ENCODE measurements around the gene NMUR1. TPM values are rescaled to one million over a fixed set of nuclear protein-coding genes. Genes with fewer than 3 reads are reported as not detected.

Gene NMUR1
- polyA plus RNA-seq, 1 donor (not counting 4 experiments of a cell fraction or from before 2014, with no cell fraction given) = not detected

GRCh38 chr2:231475965-231476364 lies 54.3 kb downstream of the NMUR1 start:
- Histone ChIP-seq H3K9me3 (ENCODE audit: control insufficient read depth, low read depth, low read length) (no peaks in the 10 kb centered on the region), H3K79me2 (ENCODE audit: control insufficient read depth, insufficient read depth, low read length) (no peaks in the 10 kb centered on the region), H3K4me1 (ENCODE audit: control insufficient read depth, extremely low read depth, insufficient read depth, low read length) (peaks cover 2% of the 10 kb centered on the region), H3K27me3 (ENCODE audit: control insufficient read depth, extremely low read depth, insufficient read depth, low read length) (no peaks in the 10 kb centered on the region), H3K27ac (ENCODE audit: control insufficient read depth, insufficient read depth, low read length) (no peak overlapping the region), H2AFZ (ENCODE audit: control insufficient read depth, low read length) (no peak overlapping the region), H3K9ac (ENCODE audit: control insufficient read depth, extremely low read depth, insufficient read depth, low read length) (no peak overlapping the region), H3K4me3 (ENCODE audit: control insufficient read depth in 2 of 3, extremely low read depth in 1 of 3, insufficient read depth in 2 of 3, low read depth in 1 of 3, low read length in 3 of 3) (no peak overlapping the region), H3K9me1 (ENCODE audit: control insufficient read depth, extremely low read depth, insufficient read depth, low read length) (no peaks in the 10 kb centered on the region), H3K4me2 (ENCODE audit: control insufficient read depth, extremely low read depth, insufficient read depth, low read depth, low read length) (no peak overlapping the region), H4K20me1 (ENCODE audit: control insufficient read depth, extremely low read depth, insufficient read depth, low read length) (no peaks in the 10 kb centered on the region), H3K36me3 (ENCODE audit: control insufficient read depth in 2 of 2, extremely low read depth in 1 of 2, insufficient read depth in 2 of 2, low read length in 2 of 2) (no peaks in the 10 kb centered on the region)
- DNase-seq (ENCODE audit: low read depth, low spot score) (no peak), FAIRE-seq (no peak)
- TF ChIP-seq EZH2 (IDR thresholded peaks at IDR 0.05; ENCODE audit: low read length) (no peak), CTCF (optimal IDR thresholded peaks at IDR 0.05 in 1 of 3, IDR thresholded peaks at IDR 0.05 in 1 of 3, conservative IDR thresholded peaks at IDR 0.05 in 1 of 3; ENCODE audit: extremely low read depth in 1 of 3, insufficient read depth in 2 of 3, low read length in 3 of 3) (no peak)
- dilution Hi-C loops (cut with MboI; ENCODE audit: extremely low pct_ligation_motif_present, low sequenced_read_pairs) = no loop called here

Small RNA genes lying within 50 kb of the gene (small RNA-seq; reads per million reads assigned to genes)
- 0 reads per million in 3 experiments for gene RNU2-22P (ENCODE audit: insufficient read length in 3 of 3, low read depth in 3 of 3, low replicate concordance in 1 of 3)

Other genes with a start within 250 kb of the NMUR1 start
- 0.08 TPM in 1 of 3 replicates, not detected in the others for gene B3GNT7, start 134.7 kb downstream of the NMUR1 start, polyA plus RNA-seq
- 103 to 247 TPM (median 123 TPM) in 3 replicates for gene NCL, start 66.0 kb downstream of the NMUR1 start, polyA plus RNA-seq
- gene TEX44, start 62.4 kb upstream of the NMUR1 start, polyA plus RNA-seq = not detected in 3 replicates
- 200 to 691 TPM (median 598 TPM) in 3 replicates for gene PTMA, start 178.1 kb upstream of the NMUR1 start, polyA plus RNA-seq

Measured in keratinocyte (primary cell).